NCI-H146 treated with DMSO at 0.1 percent for 48 hours (cell line): ENCODE measurements around the gene CCDC60.

Experiments
- DNase-seq: peaks from one replicate; lab custom pipeline; 2025; ENCODE audit not compliant: unreplicated experiment; lab: John Stamatoyannopoulos, UW

CCDC60 gene

GRCh38 chr12:119444462-119445044 is 110.0 kb downstream of the CCDC60 start:
- DNase-seq, result peak; percentile 31

GRCh38 chr12:119446459-119446858 is 111.9 kb downstream of the CCDC60 start:
- DNase-seq, result no peak

GRCh38 chr12:119447126-119447525 is 112.6 kb downstream of the CCDC60 start:
- DNase-seq, result no peak

- peak; percentile 21 for DNase-seq
These were observed 113.1 kb downstream of the CCDC60 start for GRCh38 chr12:119447618-119448017.

GRCh38 chr12:119448611-119449131 is 114.1 kb downstream of the CCDC60 start:
- DNase-seq, result no peak

- no peak for DNase-seq
These were observed 116.2 kb downstream of the CCDC60 start for GRCh38 chr12:119450771-119451170.

- no peak for DNase-seq
These were observed 122.3 kb downstream of the CCDC60 start for GRCh38 chr12:119456824-119457223.

GRCh38 chr12:119457271-119457670 is 122.7 kb downstream of the CCDC60 start:
- peak; percentile 48 for DNase-seq

- no peak for DNase-seq
These were observed 125.0 kb downstream of the CCDC60 start for GRCh38 chr12:119459481-119459880.

- DNase-seq, result no peak
These were observed 126.3 kb downstream of the CCDC60 start for GRCh38 chr12:119460876-119461275.

GRCh38 chr12:119461636-119462214 is 127.2 kb downstream of the CCDC60 start:
- no peak for DNase-seq

- no peak for DNase-seq
These were observed 128.8 kb downstream of the CCDC60 start for GRCh38 chr12:119463211-119463926.

GRCh38 chr12:119468296-119468695 is 133.8 kb downstream of the CCDC60 start:
- no peak for DNase-seq

GRCh38 chr12:119475650-119476049 is 141.1 kb downstream of the CCDC60 start:
- DNase-seq, result no peak

- no peak for DNase-seq
These were observed 142.4 kb downstream of the CCDC60 start for GRCh38 chr12:119476951-119477350.

- no peak for DNase-seq
These were observed 144.6 kb downstream of the CCDC60 start for GRCh38 chr12:119479121-119479561.

GRCh38 chr12:119480551-119480950 is 146.0 kb downstream of the CCDC60 start:
- no peak for DNase-seq

- DNase-seq, result no peak
These were observed 152.1 kb downstream of the CCDC60 start for GRCh38 chr12:119486599-119487154.

- DNase-seq, result no peak
These were observed 157.3 kb downstream of the CCDC60 start for GRCh38 chr12:119491814-119492213.

GRCh38 chr12:119500209-119500608 is 165.7 kb downstream of the CCDC60 start:
- no peak for DNase-seq

GRCh38 chr12:119501052-119501451 is 166.5 kb downstream of the CCDC60 start:
- DNase-seq, result no peak

- DNase-seq, result no peak
These were observed 170.5 kb downstream of the CCDC60 start for GRCh38 chr12:119505001-119505400.
